Breast epithelium (tissue), 4 donors: Measurements from ENCODE around the gene RAMACL. TPM values are rescaled to one million over a fixed set of nuclear protein-coding genes. Genes with fewer than 3 reads are reported as not detected.

ENCODE experiments used
- DNase-seq, 2 donors: peaks; one replicate each; pipeline ENCODE4 v3.0.0-alpha.2; 2019; ENCODE audit warnings: low spot score in 2 of 2
- H3K27ac ChIP-seq, 2 donors: fragments of 200-600 bp; sonication (generic) in 1 of 2; one replicate each; pipeline ENCODE4 v1.5.1; 2016 to 2019; ENCODE audit warnings: mild to moderate bottlenecking in 1 of 2
- H3K27me3 ChIP-seq, 2 donors: fragments of 200-600 bp; sonication (generic) in 1 of 2; one replicate each; pipeline versions ENCODE4 v1.5.1 to v1.6.0; 2017 to 2019; ENCODE audit warnings: control low read depth in 1 of 2, mild to moderate bottlenecking in 1 of 2
- H3K36me3 ChIP-seq: fragments of 200-600 bp; one replicate; pipeline ENCODE4 v1.5.1; 2019
- H3K4me1 ChIP-seq, 2 donors: fragments of 200-600 bp; sonication (generic); one replicate each; pipeline ENCODE4 v1.5.1; 2016 to 2019; ENCODE audit warnings: control low read depth in 1 of 2
- H3K4me3 ChIP-seq, 3 donors: fragments of 200-600 bp; sonication (generic); 1 replicate in 2 of 3; 2 replicates in 1 of 3; pipeline ENCODE4 v1.5.1; 2016 to 2019; ENCODE audit warnings: mild to moderate bottlenecking in 3 of 3, moderate library complexity in 2 of 3
- H3K9me3 ChIP-seq, 2 donors: fragments of 200-600 bp; sonication (generic) in 1 of 2; one replicate each; pipeline ENCODE4 v1.5.1; 2016 to 2019; ENCODE audit warnings: control low read depth in 1 of 2
- CTCF ChIP-seq, 3 donors: fragments of 450-650 bp; IDR thresholded peaks; one replicate each; pipeline ENCODE4 v1.5.1; 2016 to 2017; ENCODE audit warnings: antibody characterized with exemption in 3 of 3, mild to moderate bottlenecking in 3 of 3, moderate library complexity in 3 of 3
- POLR2A ChIP-seq: fragments of 450-650 bp; IDR thresholded peaks from one replicate; pipeline ENCODE4 v1.6.1; 2016; ENCODE audit warnings: antibody characterized with exemption, mild to moderate bottlenecking, moderate library complexity
- POLR2AphosphoS5 ChIP-seq, 3 donors: sonication (generic); formaldehyde crosslinking; IDR thresholded peaks; one replicate each; pipeline ENCODE4 v1.6.1; 2017; ENCODE audit warnings: antibody characterized with exemption in 3 of 3
- intact Hi-C: fragments of 100-400 bp; cut with DNase I; formaldehyde crosslinking; loops from one replicate; pipeline ENCODE4 v1.15.1; 2023; ENCODE audit warnings: low total_unique reads
- total RNA-seq, 3 donors: library from RNA; depleted of rRNA; stranded (reverse); fragments of >200 nt; gene quantifications; one replicate each; pipeline ENCODE4 v1.1.0, GENCODE V29; 2016

Gene RAMACL
- total RNA-seq, 3 donors from 2014 or later, result 2.5 to 13.4 (median 2.6) TPM

GRCh38 chr6:166595061-166595780 lies 8.7 kb upstream of the RAMACL start:
- Histone ChIP-seq H3K4me3 (no peak overlapping the region), H3K27ac (no peak overlapping the region), H3K9me3 (no peaks in the 10 kb centered on the region), H3K4me1 (no peaks in the 10 kb centered on the region), H3K36me3 (no peaks in the 10 kb centered on the region), H3K27me3 (no peaks in the 10 kb centered on the region)
- peak in 1 of 3 donors; percentile 48 for TF ChIP-seq POLR2AphosphoS5 (IDR thresholded peaks at IDR 0.05)
- TF ChIP-seq CTCF (IDR thresholded peaks at IDR 0.05), result no peak
- no peak for TF ChIP-seq POLR2A
- intact Hi-C loops, result no loop called here
- DNase-seq, result no peak

GRCh38 chr6:166592821-166593220 lies 6.3 kb upstream of the RAMACL start:
- TF ChIP-seq CTCF (IDR thresholded peaks at IDR 0.05) (no peak), POLR2A (no peak), POLR2AphosphoS5 (IDR thresholded peaks at IDR 0.05) (no peak)
- DNase-seq, result no peak
- no peaks in the 10 kb centered on the region for H3K4me1 ChIP-seq
- no peaks in the 10 kb centered on the region for H3K9me3 ChIP-seq
- no peak overlapping the region for H3K4me3 ChIP-seq
- intact Hi-C loops, result no loop called here
- H3K36me3 ChIP-seq, result no peaks in the 10 kb centered on the region
- no peaks in the 10 kb centered on the region for H3K27me3 ChIP-seq
- no peak overlapping the region for H3K27ac ChIP-seq

- Histone ChIP-seq H3K4me1 (no peaks in the 10 kb centered on the region), H3K27ac (no peak overlapping the region), H3K9me3 (no peaks in the 10 kb centered on the region), H3K36me3 (no peaks in the 10 kb centered on the region), H3K27me3 (no peaks in the 10 kb centered on the region), H3K4me3 (no peak overlapping the region)
- no peak for TF ChIP-seq POLR2A
- no peak for TF ChIP-seq POLR2AphosphoS5 (IDR thresholded peaks at IDR 0.05)
- no peak for TF ChIP-seq CTCF (IDR thresholded peaks at IDR 0.05)
- intact Hi-C loops, result no loop called here
- no peak for DNase-seq
Observed at GRCh38 chr6:166591961-166592520, 5.6 kb upstream of the RAMACL start.

- intact Hi-C loops, result no loop called here
- Histone ChIP-seq H3K36me3 (no peaks in the 10 kb centered on the region), H3K9me3 (no peaks in the 10 kb centered on the region), H3K4me1 (no peaks in the 10 kb centered on the region), H3K27me3 (no peaks in the 10 kb centered on the region), H3K27ac (no peak overlapping the region), H3K4me3 (no peak overlapping the region)
- no peak for TF ChIP-seq CTCF (IDR thresholded peaks at IDR 0.05)
- TF ChIP-seq POLR2A, result no peak
- no peak for TF ChIP-seq POLR2AphosphoS5 (IDR thresholded peaks at IDR 0.05)
- no peak for DNase-seq
Observed at GRCh38 chr6:166591026-166591425, 4.5 kb upstream of the RAMACL start.

- H3K27ac ChIP-seq, result no peak overlapping the region
- H3K4me1 ChIP-seq, result no peaks in the 10 kb centered on the region
- H3K27me3 ChIP-seq, result no peaks in the 10 kb centered on the region
- H3K9me3 ChIP-seq, result no peaks in the 10 kb centered on the region
- H3K4me3 ChIP-seq, result no peak overlapping the region
- TF ChIP-seq CTCF (IDR thresholded peaks at IDR 0.05), result no peak
- no peak for TF ChIP-seq POLR2AphosphoS5 (IDR thresholded peaks at IDR 0.05)
- TF ChIP-seq POLR2A, result no peak
- DNase-seq, result no peak
- intact Hi-C loops, result no loop called here
- H3K36me3 ChIP-seq, result no peaks in the 10 kb centered on the region
Observed at GRCh38 chr6:166589786-166590574, 3.5 kb upstream of the RAMACL start.
